GM18873 (cell line): ENCODE data around the gene CX3CL1.

ENCODE experiments used
- ATAC-seq: cut with Tn5 transposase; IDR thresholded peaks from one replicate; pipeline ENCODE4 v1.9.1; 2021; ENCODE audit warnings: mild to moderate bottlenecking, moderate library complexity, moderate number of reproducible peaks; ENCODE audit not compliant: unreplicated experiment, low FRiP score

The CX3CL1 gene

DNA sequence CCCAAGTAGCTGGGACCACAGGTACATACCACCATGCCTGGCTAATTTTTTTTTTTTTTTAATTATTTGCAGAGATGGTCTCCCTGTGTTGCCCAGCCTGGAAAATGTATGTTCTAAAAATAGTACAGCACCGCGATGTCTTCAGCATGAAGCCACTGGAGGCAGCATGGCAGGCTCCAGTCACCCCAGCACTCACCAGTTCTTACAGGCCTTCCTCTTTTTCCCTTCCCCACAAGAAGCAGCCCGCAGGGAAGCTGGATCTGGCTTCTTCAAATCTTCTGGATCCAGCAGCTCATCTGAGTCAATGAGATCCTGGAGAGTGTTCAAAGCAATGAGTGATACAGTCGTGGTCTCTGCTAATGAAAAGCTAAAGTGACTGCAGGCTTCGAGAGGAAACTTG, 58.7 kb downstream of the CX3CL1 start:
- ATAC-seq, result no peak

DNA sequence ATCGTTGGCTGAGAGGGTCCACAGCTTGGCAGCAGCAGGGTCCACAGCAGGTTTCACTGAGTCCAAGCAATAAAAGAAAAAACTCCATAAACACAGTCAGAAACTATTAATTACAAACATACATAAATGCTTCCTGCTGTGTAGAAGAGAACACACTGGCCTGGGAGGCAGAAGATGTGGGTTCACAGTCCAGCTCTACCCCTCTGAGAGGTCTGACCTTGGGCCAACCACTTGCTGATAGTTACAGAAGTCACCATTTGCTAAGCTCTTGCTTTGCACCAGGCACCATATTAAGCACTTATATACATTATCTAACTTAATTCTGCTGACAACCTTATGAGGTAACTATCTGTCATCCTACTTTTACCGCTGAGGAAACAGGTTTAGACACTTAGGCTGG, 60.2 kb downstream of the CX3CL1 start:
- no peak for ATAC-seq

DNA sequence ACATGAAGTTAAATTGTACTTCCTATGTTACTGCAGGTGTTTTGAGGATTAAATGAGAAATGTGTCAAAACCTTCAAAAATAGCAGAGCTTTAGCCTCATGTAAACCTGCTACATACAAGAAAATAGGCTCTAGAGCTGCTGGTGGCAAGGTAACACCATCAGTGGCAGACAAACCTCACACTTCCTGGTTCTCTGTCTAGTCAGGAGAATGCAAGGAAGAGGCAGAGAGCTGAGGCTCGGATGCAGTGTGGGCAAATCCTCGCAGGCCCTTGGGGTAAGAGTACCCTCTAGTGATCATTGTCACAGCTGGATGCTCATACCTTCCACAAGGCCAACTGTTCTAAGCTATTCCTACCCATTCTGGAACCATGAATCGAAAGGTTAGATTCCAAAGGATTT, 60.7 kb downstream of the CX3CL1 start:
- no peak for ATAC-seq

- no peak for ATAC-seq
Measured at GRCh38 chr16:57434003-57434402, 61.7 kb downstream of the CX3CL1 start.
